HG02973 (cell line): ENCODE data around the gene SCNN1A.

Experiments
- ATAC-seq: cut with Tn5 transposase; IDR thresholded peaks from one replicate; pipeline ENCODE4 v1.9.1; 2021; ENCODE audit warnings: moderate library complexity; ENCODE audit not compliant: unreplicated experiment

The SCNN1A gene

DNA sequence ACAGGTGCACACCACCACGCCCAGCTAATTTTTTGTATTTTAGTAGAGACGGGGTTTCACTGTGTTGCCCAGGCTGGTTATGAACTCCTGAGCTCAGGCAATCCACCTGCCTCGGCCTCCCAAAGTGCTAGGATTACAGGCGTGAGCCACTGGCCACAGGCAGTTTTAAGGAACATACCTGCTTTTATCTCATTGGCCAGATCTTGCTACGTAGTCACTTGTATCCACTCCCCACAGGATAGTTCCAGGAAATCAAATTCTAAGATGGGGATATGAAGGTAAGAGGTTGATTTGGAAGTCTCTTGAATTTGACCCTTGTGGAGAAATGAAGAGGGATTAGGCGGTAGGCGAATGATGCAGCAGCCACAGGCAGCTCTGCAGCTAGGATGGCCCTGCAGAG is 73.6 kb downstream of the SCNN1A start:
- ATAC-seq, result no peak

DNA sequence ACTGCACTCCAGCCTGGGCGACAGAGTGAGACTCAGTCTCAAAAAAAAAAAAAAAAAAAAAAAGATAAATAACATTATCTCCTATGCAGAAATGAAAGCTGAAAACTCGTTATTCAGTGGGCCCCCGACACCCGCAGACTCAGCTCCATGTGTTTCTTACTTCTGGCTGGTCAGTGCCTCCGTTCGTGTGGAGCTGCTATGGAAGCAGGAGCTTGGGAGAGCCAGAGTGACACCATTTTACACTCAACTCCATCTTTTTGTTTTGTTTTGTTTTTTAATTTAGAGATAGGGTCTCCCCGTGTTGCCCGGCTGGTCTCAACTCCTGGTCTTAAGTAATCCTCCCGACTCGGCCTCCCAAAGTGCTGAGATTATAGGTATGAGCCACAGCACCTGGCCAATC is 78.2 kb downstream of the SCNN1A start:
- no peak for ATAC-seq
